Activated CD4-positive, alpha-beta T cell treated with anti-CD3 and anti-CD28 coated beads, Interleukin-2, Interleukin-6, amounts not matched to agents 100 ng/mL and 50 ng/mL, durations not matched to agents 16 hours and 8 hours (primary cell): ENCODE data around the gene SREBF1.

Source experiments
- DNase-seq: peaks from one replicate; pipeline ENCODE4 v3.0.0-alpha.2; 2020

Gene SREBF1

DNA sequence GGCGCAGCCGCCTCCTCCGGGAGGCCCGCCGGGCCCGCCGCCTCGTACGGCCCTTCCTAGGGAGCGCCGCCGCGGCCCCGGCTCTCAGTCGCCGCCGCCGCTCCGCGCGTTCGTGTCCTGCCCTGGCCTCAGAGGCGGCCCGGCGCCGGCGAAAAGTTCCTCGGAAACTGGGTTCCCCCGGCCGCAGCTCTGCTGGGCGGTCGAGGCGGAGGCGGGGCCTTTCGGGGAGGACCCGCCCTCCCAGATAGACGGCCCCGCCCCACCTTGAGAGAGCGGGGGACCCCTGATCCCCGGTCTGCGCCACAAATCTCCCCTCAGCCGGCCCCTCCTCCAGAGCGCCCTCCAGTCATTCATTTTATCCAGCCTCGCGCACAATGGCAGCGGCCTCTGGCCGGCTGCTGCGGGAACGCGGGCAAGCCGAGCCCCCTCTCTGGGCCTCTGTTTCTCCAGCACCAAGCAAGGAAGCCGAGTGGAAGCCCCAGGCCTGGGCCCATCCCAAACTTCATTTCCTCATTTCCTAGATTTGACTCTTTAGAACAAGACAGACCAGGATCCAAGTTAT is at the start of gene SREBF1:
TSS of gene SREBF1 (minus strand) at position 169 of the 562 bp plus-strand sequence. CDS start 169 bp downstream, outside the sequence.
- DNase-seq = peak; percentile 77

DNA sequence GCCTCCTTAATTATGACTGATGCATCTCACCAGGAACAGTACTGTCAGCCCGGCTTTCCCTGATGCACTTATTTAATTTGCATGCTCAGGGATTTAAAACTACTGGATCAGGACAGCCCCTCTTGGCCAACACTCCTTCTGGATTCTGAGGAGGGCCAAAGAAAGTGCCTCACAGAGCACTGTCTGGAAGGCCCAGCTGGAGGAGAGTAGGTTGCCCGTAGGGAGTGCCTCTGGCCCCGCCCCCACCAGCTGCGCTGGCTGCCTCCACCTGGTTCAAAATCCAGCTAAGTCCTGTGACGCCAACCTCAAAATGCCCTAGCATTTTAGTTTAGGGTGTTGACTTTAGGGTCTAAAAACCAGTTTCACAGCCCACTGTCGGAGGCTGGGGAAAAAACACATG is 49.4 kb upstream of the SREBF1 start:
- DNase-seq = no peak

GRCh38 chr17:17884391-17885357 is 47.9 kb upstream of the SREBF1 start:
- no peak for DNase-seq

DNA sequence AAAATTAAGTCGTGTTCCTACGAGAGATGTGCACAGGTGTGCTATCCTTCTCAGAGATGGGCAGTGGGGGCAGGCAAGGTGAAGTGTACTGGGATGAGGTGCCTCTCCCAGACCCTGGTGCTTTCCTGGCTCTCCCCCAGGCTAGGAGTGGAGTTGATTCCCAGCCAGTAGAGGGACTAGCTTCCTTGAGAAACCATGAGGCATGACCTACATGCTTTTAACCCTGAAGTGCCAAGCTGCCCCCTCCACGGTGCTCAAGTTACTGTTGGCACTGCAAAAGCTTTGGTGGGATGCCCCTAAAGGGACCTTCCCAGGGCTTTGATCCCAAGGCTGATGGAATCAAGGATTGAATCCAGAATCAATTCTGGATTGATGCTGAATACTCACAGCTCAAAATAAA is 47.0 kb upstream of the SREBF1 start:
- no peak for DNase-seq

GRCh38 chr17:17882082-17882581 is 45.3 kb upstream of the SREBF1 start:
- no peak for DNase-seq

DNA sequence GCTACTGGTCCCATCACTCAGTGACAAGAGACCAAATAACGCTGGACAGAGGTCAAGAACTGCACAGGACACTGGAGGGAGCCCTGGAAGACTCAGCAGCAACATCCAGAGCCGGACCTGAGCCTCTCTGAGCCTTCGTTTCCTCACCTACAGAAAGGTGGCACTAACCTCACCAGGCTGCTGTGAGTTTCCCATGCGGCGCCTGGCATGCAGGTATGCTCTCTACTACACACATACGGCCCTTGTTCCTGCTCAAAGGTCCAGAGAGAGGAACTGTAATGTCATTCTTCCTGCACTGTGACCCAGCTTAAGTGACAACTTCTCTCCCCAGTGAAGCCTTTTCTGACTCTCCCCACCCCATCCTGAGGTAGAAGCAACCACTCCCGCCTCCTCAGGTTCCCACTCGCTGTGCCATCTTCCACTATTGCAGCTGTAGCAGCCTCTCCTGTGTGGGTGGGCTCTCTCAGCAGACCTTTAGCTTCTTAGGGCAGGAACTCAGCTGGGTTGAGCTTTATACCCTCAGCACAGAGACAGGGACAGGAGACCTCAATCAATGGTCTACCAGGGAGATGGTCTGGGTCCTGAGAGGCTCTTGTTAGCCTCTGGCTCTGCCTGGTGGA is 43.9 kb upstream of the SREBF1 start:
- DNase-seq = no peak

DNA sequence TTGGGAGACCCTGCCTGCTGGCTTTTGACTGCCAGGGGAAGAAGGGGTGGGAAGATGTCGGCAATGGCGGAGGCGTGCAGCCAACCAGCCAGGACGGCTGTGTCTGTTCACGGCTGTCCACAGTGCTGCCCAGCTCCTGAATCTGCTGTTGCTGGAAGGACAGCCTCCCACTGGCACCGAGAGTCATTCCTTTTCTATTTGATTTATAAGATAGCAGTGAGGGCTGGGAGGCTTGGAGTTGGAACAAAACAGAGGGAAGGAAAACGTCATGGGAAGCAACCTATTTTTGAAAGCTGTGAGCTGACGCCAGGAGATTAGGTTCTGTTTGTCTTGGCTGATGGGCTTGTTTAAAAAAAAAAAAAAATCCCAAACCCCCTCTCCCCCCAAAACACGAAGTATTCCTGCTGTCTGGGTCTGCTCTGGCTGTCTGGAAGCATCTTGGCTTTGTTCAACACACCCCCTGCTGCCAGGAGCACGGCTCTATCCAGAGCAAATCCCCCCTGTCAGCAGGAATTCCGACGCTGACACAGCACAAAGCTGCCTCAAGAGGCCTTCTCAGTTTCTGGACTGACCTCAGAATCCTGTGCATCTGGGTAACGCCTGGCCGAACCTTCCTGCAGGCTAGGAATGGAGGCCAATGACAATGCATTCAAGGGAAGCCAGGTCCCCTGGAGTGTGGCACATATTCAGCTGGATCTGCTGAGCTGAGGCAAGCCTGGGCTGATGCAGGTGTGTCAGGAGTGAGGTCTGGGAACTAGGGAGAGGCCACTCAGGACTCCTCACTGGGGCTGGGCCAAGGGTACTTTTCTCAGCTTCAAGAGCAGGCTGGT is 41.0 kb upstream of the SREBF1 start:
- no peak for DNase-seq

GRCh38 chr17:17876959-17877528 is 40.3 kb upstream of the SREBF1 start:
- DNase-seq = no peak

DNA sequence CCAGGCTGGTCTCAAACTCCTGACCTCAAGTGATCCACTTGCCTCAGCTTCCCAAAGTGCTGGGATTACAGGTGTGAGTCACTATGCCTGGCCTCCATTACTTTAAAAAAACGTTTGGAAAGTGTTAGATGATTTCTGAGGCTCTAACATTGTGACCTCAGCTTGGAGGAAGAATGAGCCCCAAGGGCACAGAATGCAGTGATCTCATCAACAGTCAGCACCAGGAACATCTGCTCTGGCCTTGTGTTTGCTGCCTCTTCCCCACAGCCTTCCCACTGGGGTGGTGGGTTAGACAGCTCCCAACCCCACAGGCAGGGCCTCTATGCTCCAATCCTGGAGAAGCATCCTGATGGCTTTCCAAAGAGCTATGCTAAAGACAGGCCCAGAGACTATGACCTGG is 37.7 kb upstream of the SREBF1 start:
- DNase-seq = no peak

DNA sequence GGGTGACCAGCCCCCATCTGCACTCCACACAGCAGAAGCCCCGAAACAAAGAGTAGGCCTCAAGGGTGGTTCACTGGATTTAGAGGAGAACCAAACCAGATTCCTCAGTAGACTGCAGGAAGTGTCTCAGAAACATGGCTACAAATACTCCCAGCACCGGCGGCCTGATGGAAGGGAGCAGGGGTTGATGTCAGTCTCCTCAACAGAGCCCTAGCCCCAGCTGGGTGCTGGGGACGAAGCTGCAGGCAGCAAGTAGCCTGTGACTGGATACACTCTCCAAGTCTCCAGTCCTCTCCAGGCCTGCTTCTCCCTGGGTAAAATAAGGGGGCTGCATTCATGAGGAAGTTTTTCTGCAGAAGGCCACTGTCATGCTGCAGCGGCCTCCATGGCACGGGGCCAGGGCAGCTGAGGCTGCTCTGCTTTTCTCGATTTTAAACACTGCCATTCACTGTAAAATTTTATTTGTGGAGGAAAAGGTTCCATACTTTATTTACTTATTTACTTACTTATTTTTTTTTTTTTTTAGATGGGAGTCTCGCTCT is 36.7 kb upstream of the SREBF1 start:
- no peak for DNase-seq

- no peak for DNase-seq
Measured at GRCh38 chr17:17872547-17873345, 36.0 kb upstream of the SREBF1 start.

DNA sequence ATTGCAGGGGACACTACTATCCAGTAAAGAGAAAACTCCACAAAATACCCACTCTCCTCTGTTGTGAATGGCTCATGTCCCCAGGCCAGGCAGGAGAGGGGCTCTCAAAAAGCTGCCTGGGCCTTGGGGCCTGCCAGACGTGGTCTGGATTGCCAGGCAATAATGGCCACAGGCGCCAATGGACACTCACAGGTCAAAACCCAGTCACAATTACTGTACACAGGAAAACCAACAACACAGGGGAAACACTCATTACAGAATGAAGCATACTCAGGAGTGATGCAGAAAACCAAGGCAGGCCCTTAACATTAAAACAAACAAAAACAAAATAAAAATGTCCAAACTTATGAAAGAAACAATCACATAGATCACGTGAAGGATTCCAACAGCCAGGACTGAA is 35.1 kb upstream of the SREBF1 start:
- DNase-seq = no peak

DNA sequence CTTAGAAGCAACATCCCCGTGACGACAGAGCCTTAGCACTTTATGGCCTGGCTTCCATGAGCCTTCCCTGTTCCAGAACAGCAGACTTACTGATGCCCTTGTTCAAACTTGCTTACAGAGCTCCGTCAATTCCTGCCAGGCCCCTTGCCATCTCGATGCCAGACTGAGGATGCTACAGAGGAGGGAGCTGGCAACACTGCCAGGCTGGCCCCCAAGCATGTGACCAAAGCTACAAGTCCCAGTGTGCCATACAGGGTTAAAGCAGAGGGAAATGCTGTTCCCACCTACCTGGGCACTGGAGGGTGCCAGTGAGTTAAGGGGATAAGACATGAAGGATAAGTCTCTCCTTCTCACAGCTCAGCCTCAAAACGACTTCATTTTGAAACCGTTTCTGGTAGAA is 33.5 kb upstream of the SREBF1 start:
- DNase-seq = no peak

DNA sequence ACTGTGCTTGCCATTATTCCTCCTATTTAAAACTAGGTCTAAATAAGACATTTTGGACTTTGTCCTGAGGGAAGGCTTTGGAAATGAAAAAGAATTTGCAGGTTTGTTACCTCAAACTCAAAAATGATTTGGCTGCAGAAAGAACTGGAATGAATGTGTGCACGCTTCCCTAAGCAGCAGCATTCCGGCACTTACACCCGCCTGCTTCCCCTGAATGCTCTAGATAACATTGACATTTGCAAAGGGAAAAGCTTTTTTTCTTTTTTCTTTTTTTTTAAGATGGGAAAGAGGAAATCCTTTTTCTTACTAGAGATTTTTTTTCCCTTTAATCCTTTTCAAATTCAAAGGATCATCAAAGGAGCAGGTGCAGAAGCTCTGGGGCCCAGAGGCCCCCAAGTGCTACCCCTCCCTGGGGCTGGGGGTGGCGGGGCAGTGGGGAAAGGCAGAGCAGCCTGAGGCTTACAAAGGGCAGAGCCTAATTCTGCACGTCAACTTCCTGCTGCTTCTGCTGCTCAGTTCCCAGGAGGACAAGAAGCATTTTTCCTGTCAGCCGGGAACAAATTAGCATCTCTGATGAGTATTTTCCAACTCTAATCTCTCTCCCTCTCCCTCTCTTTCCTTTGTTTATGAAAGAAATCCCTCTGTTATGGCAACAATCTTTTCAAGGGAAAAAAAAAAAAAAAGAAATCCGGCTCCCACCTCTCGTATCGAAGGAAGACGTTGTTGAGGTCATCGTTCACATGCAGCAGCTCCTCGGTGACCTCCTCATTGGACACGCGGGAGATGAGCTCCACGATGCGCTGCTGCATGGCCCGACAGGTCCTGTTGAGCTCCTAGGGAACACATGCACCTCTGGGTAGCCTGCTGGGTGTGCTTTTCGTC is 32.1 kb upstream of the SREBF1 start:
- DNase-seq = no peak

GRCh38 chr17:17866897-17867296 is 30.1 kb upstream of the SREBF1 start:
- no peak for DNase-seq

DNA sequence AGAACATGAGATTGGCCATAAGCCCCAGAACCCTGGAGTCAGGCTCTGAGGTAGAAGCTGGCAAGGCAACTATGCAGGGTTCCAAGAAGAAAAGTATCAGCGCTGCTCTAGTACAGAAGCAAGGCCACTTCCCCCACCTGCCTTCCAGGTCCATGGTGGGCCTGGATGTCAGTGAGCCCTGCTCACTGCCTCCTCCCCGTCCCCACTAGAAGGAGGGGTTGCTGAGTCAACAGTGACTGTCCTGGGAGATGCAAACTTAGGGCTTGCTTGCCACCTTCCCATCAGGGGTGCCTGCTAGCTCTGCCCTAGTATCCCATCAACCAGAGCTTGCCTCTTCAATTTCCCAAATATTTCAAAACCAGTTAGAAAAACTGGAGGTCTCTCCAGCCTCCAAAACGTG is 29.6 kb upstream of the SREBF1 start:
- DNase-seq = no peak

- DNase-seq = no peak
Measured at GRCh38 chr17:17865035-17865434, 28.2 kb upstream of the SREBF1 start.

- no peak for DNase-seq
Measured at GRCh38 chr17:17860766-17861107, 24.0 kb upstream of the SREBF1 start.

GRCh38 chr17:17859909-17860765 is 23.4 kb upstream of the SREBF1 start:
- DNase-seq = peak; percentile 79
